Osteocyte (in vitro differentiated cells): ENCODE data around the gene SLC30A4. TPM values are rescaled to one million over a fixed set of nuclear protein-coding genes. Genes with fewer than 3 reads are reported as not detected.

Experiments
- DNase-seq: peaks from one replicate; pipeline ENCODE4 v3.0.0; 2021; ENCODE audit warnings: mixed read lengths; ENCODE audit not compliant: unreplicated experiment; ENCODE audit errors: extremely low spot score
- H3K27ac Mint-ChIP-seq: one replicate; pipeline ENCODE4 v1.8.0; 2021; ENCODE audit warnings: mild to moderate bottlenecking, mixed read lengths; ENCODE audit not compliant: unreplicated experiment
- H3K27me3 Mint-ChIP-seq: one replicate; pipeline ENCODE4 v1.8.0; 2021; ENCODE audit warnings: mixed read lengths; ENCODE audit not compliant: unreplicated experiment
- H3K36me3 Mint-ChIP-seq: one replicate; pipeline ENCODE4 v1.8.0; 2021; ENCODE audit warnings: mixed read lengths; ENCODE audit not compliant: unreplicated experiment
- H3K4me1 Mint-ChIP-seq: one replicate; pipeline ENCODE4 v1.8.0; 2021; ENCODE audit warnings: mixed read lengths; ENCODE audit not compliant: unreplicated experiment
- H3K4me3 Mint-ChIP-seq: one replicate; pipeline ENCODE4 v1.8.0; 2021; ENCODE audit warnings: mild to moderate bottlenecking, moderate library complexity, mixed read lengths; ENCODE audit not compliant: unreplicated experiment
- H3K9me3 Mint-ChIP-seq: one replicate; pipeline ENCODE4 v1.8.0; 2021; ENCODE audit warnings: mixed read lengths; ENCODE audit not compliant: unreplicated experiment
- total RNA-seq: library from RNA; stranded (reverse); gene quantifications from 2 replicates; pipeline ENCODE4 v1.2.1, GENCODE V29; 2021
- TF ChIP-seq, protein P1 (sequence below): fragments of 200-600 bp; sonication (generic); IDR thresholded peaks from 2 replicates; pipeline ENCODE4 v1.5.0; 2021; ENCODE audit warnings: antibody characterized with exemption, mild to moderate bottlenecking, moderate library complexity

SLC30A4 gene
- total RNA-seq, 1 donor from 2014 or later, result 14.8 TPM

GRCh38 chr15:45443645-45444044 is 78.9 kb downstream of the SLC30A4 start:
- DNase-seq, result peak; percentile 42
- no peaks in the 10 kb centered on the region for H3K27me3 Mint-ChIP-seq
- H3K4me3 Mint-ChIP-seq, result no peak overlapping the region
- H3K36me3 Mint-ChIP-seq, result no peaks in the 10 kb centered on the region
- H3K27ac Mint-ChIP-seq, result no peak overlapping the region
- TF ChIP-seq, protein P1, sequence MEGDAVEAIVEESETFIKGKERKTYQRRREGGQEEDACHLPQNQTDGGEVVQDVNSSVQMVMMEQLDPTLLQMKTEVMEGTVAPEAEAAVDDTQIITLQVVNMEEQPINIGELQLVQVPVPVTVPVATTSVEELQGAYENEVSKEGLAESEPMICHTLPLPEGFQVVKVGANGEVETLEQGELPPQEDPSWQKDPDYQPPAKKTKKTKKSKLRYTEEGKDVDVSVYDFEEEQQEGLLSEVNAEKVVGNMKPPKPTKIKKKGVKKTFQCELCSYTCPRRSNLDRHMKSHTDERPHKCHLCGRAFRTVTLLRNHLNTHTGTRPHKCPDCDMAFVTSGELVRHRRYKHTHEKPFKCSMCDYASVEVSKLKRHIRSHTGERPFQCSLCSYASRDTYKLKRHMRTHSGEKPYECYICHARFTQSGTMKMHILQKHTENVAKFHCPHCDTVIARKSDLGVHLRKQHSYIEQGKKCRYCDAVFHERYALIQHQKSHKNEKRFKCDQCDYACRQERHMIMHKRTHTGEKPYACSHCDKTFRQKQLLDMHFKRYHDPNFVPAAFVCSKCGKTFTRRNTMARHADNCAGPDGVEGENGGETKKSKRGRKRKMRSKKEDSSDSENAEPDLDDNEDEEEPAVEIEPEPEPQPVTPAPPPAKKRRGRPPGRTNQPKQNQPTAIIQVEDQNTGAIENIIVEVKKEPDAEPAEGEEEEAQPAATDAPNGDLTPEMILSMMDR, result no peak
- no peaks in the 10 kb centered on the region for H3K9me3 Mint-ChIP-seq
- peaks cover 39% of the 10 kb centered on the region for H3K4me1 Mint-ChIP-seq

DNA sequence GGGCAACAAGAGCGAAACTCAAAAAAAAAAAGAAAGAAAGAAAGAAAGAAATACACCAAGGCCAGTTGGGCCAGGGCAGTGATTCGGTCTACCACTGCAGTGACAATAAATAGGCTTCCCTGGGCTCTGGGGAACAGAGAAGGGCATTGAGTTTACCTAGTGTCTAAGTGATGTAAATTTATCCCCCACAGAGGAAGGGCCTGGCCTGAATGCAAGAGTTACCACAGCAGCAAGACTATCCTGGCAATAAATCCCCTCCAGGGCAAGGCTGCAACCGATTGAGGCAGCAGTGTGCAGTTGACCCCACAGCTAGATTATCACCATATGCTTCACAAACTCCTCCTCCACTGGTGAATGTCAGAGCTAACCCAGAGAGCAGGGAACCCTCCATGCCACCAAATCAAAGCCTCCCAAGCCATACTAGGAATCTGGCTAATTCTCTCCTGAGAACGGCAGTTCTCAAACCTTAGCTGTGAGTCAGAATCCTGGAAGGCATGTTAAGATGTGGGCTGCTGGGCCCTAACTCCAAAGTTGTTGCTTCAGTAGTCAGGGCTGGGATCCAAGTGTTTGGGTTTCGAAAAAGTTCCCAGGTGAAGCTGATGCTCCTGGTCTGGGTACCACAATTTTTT is 79.9 kb downstream of the SLC30A4 start:
- H3K9me3 Mint-ChIP-seq, result no peaks in the 10 kb centered on the region
- no peak overlapping the region for H3K27ac Mint-ChIP-seq
- TF ChIP-seq, protein P1, result no peak
- peak; percentile 42 for DNase-seq
- H3K4me1 Mint-ChIP-seq, result peaks cover 31% of the 10 kb centered on the region
- H3K4me3 Mint-ChIP-seq, result no peak overlapping the region
- H3K27me3 Mint-ChIP-seq, result no peaks in the 10 kb centered on the region
- no peaks in the 10 kb centered on the region for H3K36me3 Mint-ChIP-seq

DNA sequence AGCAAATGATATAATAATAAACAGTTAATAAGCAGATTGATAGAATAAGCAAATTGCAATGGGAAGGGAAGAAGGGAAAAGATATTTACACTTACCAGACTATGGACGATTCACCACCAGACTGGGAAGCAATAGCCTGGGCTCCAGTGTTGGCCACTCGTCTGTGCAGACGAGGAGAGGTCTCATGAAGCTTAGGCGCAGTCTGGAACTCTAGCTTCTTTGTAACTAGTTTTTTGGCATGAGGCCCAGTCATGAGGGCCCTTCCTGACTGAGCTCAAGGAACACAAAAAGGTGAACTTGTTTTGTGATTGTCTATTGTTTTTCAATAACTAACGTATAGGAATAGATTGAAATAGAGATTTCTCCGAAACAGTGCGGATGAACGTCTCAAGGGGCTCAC is 80.9 kb downstream of the SLC30A4 start:
- TF ChIP-seq, protein P1, result no peak
- H3K27me3 Mint-ChIP-seq, result no peaks in the 10 kb centered on the region
- no peak overlapping the region for H3K27ac Mint-ChIP-seq
- peaks cover 29% of the 10 kb centered on the region for H3K4me1 Mint-ChIP-seq
- no peak overlapping the region for H3K4me3 Mint-ChIP-seq
- peak; percentile 21 for DNase-seq
- no peaks in the 10 kb centered on the region for H3K36me3 Mint-ChIP-seq
- no peaks in the 10 kb centered on the region for H3K9me3 Mint-ChIP-seq

GRCh38 chr15:45441036-45441435 is 81.5 kb downstream of the SLC30A4 start:
- Mint-ChIP-seq H3K27ac (no peak overlapping the region), H3K27me3 (no peaks in the 10 kb centered on the region), H3K4me3 (no peak overlapping the region), H3K36me3 (no peaks in the 10 kb centered on the region), H3K4me1 (peaks cover 24% of the 10 kb centered on the region), H3K9me3 (no peaks in the 10 kb centered on the region)
- DNase-seq, result no peak
- TF ChIP-seq, protein P1, result no peak

DNA sequence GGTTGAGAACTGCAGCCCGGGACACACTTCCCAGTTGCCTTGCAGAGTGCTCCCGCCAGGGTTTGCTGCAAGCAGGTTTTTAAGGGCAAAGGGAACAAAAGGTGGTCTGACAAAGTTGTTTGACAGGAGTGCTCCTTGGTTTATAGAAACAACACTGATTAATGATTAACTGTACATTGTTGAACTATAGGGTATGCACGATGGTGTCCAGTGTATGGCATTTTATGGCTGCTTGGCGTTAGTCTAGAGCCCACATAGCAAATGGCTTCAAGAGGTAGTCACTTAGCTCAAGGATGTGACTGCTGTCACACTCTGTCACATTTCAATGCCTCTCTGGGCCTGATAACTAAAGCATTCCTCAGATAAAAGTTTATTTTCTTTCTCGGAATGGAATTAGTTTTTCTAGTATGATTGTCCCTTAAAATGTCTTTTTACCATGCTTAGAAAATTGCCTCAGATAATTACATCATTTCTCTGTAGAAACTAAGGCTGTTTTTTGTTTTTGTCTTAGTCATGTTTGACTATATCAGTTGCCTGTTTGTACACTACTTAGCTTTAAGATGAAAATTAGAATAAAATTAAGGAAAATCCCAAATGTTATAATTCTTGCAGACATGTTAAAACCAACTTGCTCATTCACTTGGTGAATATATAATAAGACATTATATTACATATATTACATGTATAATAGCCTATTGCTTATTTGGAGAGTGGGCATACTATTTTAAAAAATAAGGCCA is 82.9 kb downstream of the SLC30A4 start:
- TF ChIP-seq, protein P1, result no peak

More for the DNA sequence above, 82.9 kb downstream of the SLC30A4 start:
- Mint-ChIP-seq H3K4me3 (no peak overlapping the region), H3K4me1 (peaks cover 10% of the 10 kb centered on the region), H3K27ac (no peak overlapping the region), H3K27me3 (no peaks in the 10 kb centered on the region), H3K9me3 (no peaks in the 10 kb centered on the region), H3K36me3 (no peaks in the 10 kb centered on the region)
- DNase-seq, result no peak
